GM21360 (cell line): Measurements from ENCODE around the gene UBASH3B.
A peak's percentile ranks its signal among the peaks of the same experiment; 100 is the strongest.

ENCODE experiments used
- ATAC-seq: cut with Tn5 transposase; IDR thresholded peaks from one replicate; pipeline ENCODE4 v1.9.1; 2021; ENCODE audit warnings: mild to moderate bottlenecking, moderate library complexity; ENCODE audit not compliant: unreplicated experiment

The UBASH3B gene

GRCh38 chr11:122706291-122707088, 51.0 kb downstream of the UBASH3B start:
- no peak for ATAC-seq

GRCh38 chr11:122707111-122707510, 51.6 kb downstream of the UBASH3B start:
- no peak for ATAC-seq

GRCh38 chr11:122707901-122708300, 52.4 kb downstream of the UBASH3B start:
- ATAC-seq: no peak

GRCh38 chr11:122709039-122709760, 53.7 kb downstream of the UBASH3B start:
- no peak for ATAC-seq

- ATAC-seq: no peak
Observed at GRCh38 chr11:122711362-122711761, 55.8 kb downstream of the UBASH3B start.

- no peak for ATAC-seq
Observed at GRCh38 chr11:122711831-122712381, 56.4 kb downstream of the UBASH3B start.

- ATAC-seq: no peak
Observed at GRCh38 chr11:122714004-122714403, 58.5 kb downstream of the UBASH3B start.

- ATAC-seq: no peak
Observed at GRCh38 chr11:122714484-122714883, 59.0 kb downstream of the UBASH3B start.

GRCh38 chr11:122715548-122716440, 60.3 kb downstream of the UBASH3B start:
- ATAC-seq: no peak

- peak; percentile 70 for ATAC-seq
Observed at GRCh38 chr11:122717264-122717867, 61.8 kb downstream of the UBASH3B start.

GRCh38 chr11:122720107-122720881, 64.8 kb downstream of the UBASH3B start:
- no peak for ATAC-seq

- no peak for ATAC-seq
Observed at GRCh38 chr11:122721201-122721963, 65.9 kb downstream of the UBASH3B start.

GRCh38 chr11:122721964-122722266, 66.4 kb downstream of the UBASH3B start:
- ATAC-seq: no peak

GRCh38 chr11:122723106-122723505, 67.6 kb downstream of the UBASH3B start:
- no peak for ATAC-seq

GRCh38 chr11:122723576-122723975, 68.1 kb downstream of the UBASH3B start:
- ATAC-seq: no peak

- no peak for ATAC-seq
Observed at GRCh38 chr11:122724520-122724919, 69.0 kb downstream of the UBASH3B start.

- no peak for ATAC-seq
Observed at GRCh38 chr11:122726028-122726427, 70.5 kb downstream of the UBASH3B start.

GRCh38 chr11:122727101-122727929, 71.8 kb downstream of the UBASH3B start:
- ATAC-seq: peak; percentile 78
